HepG2 (cell line): ENCODE results near the gene JAGN1. TPM values are rescaled to one million over a fixed set of nuclear protein-coding genes. Genes with fewer than 3 reads are reported as not detected.

Experiments used
- DPF2 ChIP-seq: sonication (generic); formaldehyde crosslinking; IDR thresholded peaks from 2 replicates; pipeline ENCODE4 v1.4.0; 2020; ENCODE audit warnings: mild to moderate bottlenecking, low read depth, missing genetic modification reagents, borderline replicate concordance
- FOSL1 ChIP-seq: sonication (generic); formaldehyde crosslinking; IDR thresholded peaks from 2 replicates; pipeline ENCODE4 v1.9.0; 2021; ENCODE audit warnings: missing genetic modification reagents, borderline replicate concordance
- HMG20A ChIP-seq: IDR thresholded peaks from 2 replicates; pipeline ENCODE4 v1.6.1; 2016; ENCODE audit warnings: borderline replicate concordance
- MEIS1 ChIP-seq: sonication (generic); formaldehyde crosslinking; IDR thresholded peaks from 2 replicates; pipeline ENCODE4 v1.9.0; 2021; ENCODE audit warnings: mild to moderate bottlenecking, missing genetic modification reagents, moderate library complexity, borderline replicate concordance
- MXI1 ChIP-seq: IDR thresholded peaks from 3 replicates; pipeline ENCODE4 v1.6.1; 2012; ENCODE audit warnings: low read depth, low read length, inconsistent platforms, borderline replicate concordance
- NRL ChIP-seq: sonication (generic); formaldehyde crosslinking; IDR thresholded peaks from 2 replicates; pipeline ENCODE4 v1.5.0; 2020; ENCODE audit warnings: missing genetic modification reagents, mild to moderate bottlenecking, moderate library complexity, borderline replicate concordance
- POLR2G ChIP-seq: fragments of 200-400 bp; formaldehyde crosslinking; IDR thresholded peaks from 2 replicates; pipeline ENCODE4 v1.6.1; 2018; ENCODE audit warnings: mild to moderate bottlenecking, low read depth, low read length, moderate library complexity
- TRIM22 ChIP-seq: fragments of 450-650 bp; IDR thresholded peaks from 2 replicates; pipeline ENCODE4 v1.6.1; 2017
- ZBTB2 ChIP-seq: sonication (generic); formaldehyde crosslinking; IDR thresholded peaks from 2 replicates; pipeline ENCODE4 v1.8.0; 2022; ENCODE audit warnings: low read depth, missing genetic modification reagents
- ZHX2 ChIP-seq, 2 experiments: sonication (generic) in 1 of 2; formaldehyde crosslinking in 1 of 2; IDR thresholded peaks; 2 replicates each; pipeline versions ENCODE4 v1.6.1 to v1.9.0; 2014 to 2022; ENCODE audit warnings: antibody characterized with exemption in 1 of 2, borderline replicate concordance in 1 of 2, inconsistent platforms in 1 of 2, low read depth in 1 of 2, missing genetic modification reagents in 1 of 2
- ZKSCAN8 ChIP-seq: IDR thresholded peaks from 2 replicates; pipeline ENCODE4 v1.6.1; 2016; ENCODE audit warnings: borderline replicate concordance, missing genetic modification reagents, missing compliant biosample characterization
- ZNF567 ChIP-seq: sonication (generic); formaldehyde crosslinking; IDR thresholded peaks from 2 replicates; pipeline ENCODE4 v1.8.1; 2023; ENCODE audit warnings: mild to moderate bottlenecking, missing genetic modification reagents, borderline replicate concordance
- ZNF615 ChIP-seq: sonication (generic); formaldehyde crosslinking; IDR thresholded peaks from 2 replicates; pipeline ENCODE4 v1.5.0; 2020; ENCODE audit warnings: mild to moderate bottlenecking, missing genetic modification reagents, borderline replicate concordance
- ZNF891 ChIP-seq: sonication (generic); formaldehyde crosslinking; IDR thresholded peaks from 2 replicates; pipeline ENCODE4 v1.5.0; 2020; ENCODE audit warnings: mild to moderate bottlenecking, missing genetic modification reagents
- ZSCAN30 ChIP-seq: sonication (generic); formaldehyde crosslinking; IDR thresholded peaks from 2 replicates; pipeline ENCODE4 v1.5.0; 2020; ENCODE audit warnings: mild to moderate bottlenecking, missing genetic modification reagents
- polyA plus RNA-seq, 8 experiments: library from polyadenylated mRNA; depleted of rRNA in 3 of 8; stranded (reverse) in 7 of 8; unstranded in 1 of 8; fragments of >200 nt; fragmentation: Illumina TruSeq in 4 of 8; extraction: Trizol in 4 of 8; gene quantifications; 2 replicates each; pipeline versions ENCODE4 v1.2.1 to v1.2.3, GENCODE V29; 2011 to 2016; ENCODE audit warnings: low read depth in 4 of 8, missing spikeins in 1 of 8, mixed read lengths in 1 of 8; ENCODE audit not compliant: insufficient read depth in 1 of 8
- total RNA-seq, 5 experiments: library from RNA; depleted of rRNA; stranded (reverse); fragments of >200 nt; fragmentation: Illumina TruSeq; extraction: Trizol; gene quantifications; 2 replicates each; pipeline ENCODE4 v1.2.3, GENCODE V29; 2016; ENCODE audit warnings: low read depth in 1 of 5

JAGN1 gene
- total and polyA plus RNA-seq, 2 of the 13 experiments (the other 11 are each of a cell fraction or from before 2014, with no cell fraction given): 49.9 to 50.9 TPM

- peak; percentile 76 for TF ChIP-seq POLR2G
- no peak for TF ChIP-seq ZHX2 (IDR thresholded peaks at IDR 0.05; ENCODE audit: low read depth)
- no peak for TF ChIP-seq ZHX2 (CRISPR knock-in tag; IDR thresholded peaks at IDR 0.05; ENCODE audit: borderline replicate concordance)
- no peak for TF ChIP-seq TRIM22
- no peak for TF ChIP-seq MEIS1 (CRISPR knock-in tag)
- TF ChIP-seq MXI1: peak; percentile 50; the same call in 1 of the 3 replicates
- no peak for TF ChIP-seq ZBTB2 (CRISPR knock-in tag)
- no peak; the same call in 1 of the 2 replicates for TF ChIP-seq ZNF891 (CRISPR knock-in tag)
- no peak for TF ChIP-seq DPF2 (CRISPR knock-in tag)
- TF ChIP-seq FOSL1 (CRISPR knock-in tag): no peak
- no peak for TF ChIP-seq HMG20A (CRISPR knock-in tag)
- TF ChIP-seq ZKSCAN8 (CRISPR knock-in tag): no peak
- TF ChIP-seq ZNF567 (CRISPR knock-in tag): 0 out of 2 replicates have a peak, but pooled peaks have one; percentile 30
- no peak for TF ChIP-seq ZNF615 (CRISPR knock-in tag)
- TF ChIP-seq NRL: no peak
- TF ChIP-seq ZSCAN30: no peak
These were observed 26.6 kb downstream of the JAGN1 start, which contains the start of gene IL17RC (continued) for GRCh38 chr3:9916734-9917680.
